Measurements from ENCODE around the gene SAXO1.

- no peak for TF ChIP-seq CREM (CRISPR knock-in tag; IDR thresholded peaks at IDR 0.05)
- no peak for TF ChIP-seq FOXK1 (CRISPR knock-in tag; IDR thresholded peaks at IDR 0.05)
- TF ChIP-seq ZBTB21 (CRISPR knock-in tag; IDR thresholded peaks at IDR 0.05; ENCODE audit: borderline replicate concordance), result no peak
- no peak for TF ChIP-seq SP1 (CRISPR knock-in tag; conservative IDR thresholded peaks at IDR 0.05)
- no peak for TF ChIP-seq CTCF (IDR thresholded peaks at IDR 0.05)
- TF ChIP-seq ELF4 (CRISPR knock-in tag; IDR thresholded peaks at IDR 0.05; ENCODE audit: low read depth), result no peak
These were observed 124.9 kb downstream of the SAXO1 start for GRCh38 chr9:18907927-18908625.
